DND-41 (cell line): ENCODE results near the gene FMNL3.

Source experiments
- ATAC-seq: fragments of 200-7000 bp; cut with Tn5 transposase; 3 replicates; pipeline ENCODE4 v1.9.1; 2021; ENCODE audit warnings: low read depth; ENCODE audit not compliant: insufficient read depth
- DNase-seq: peaks from one replicate; pipeline ENCODE4 v3.0.0-alpha.2; 2020
- H2AFZ ChIP-seq: 2 replicates; pipeline ENCODE4 v1.6.0; 2012; ENCODE audit warnings: low read depth, low read length
- H3K27ac ChIP-seq: 2 replicates; pipeline ENCODE4 v1.5.1; 2012; ENCODE audit warnings: low read length, inconsistent platforms
- H3K27me3 ChIP-seq: fragments of 200-600 bp; sonication (generic); 2 replicates; pipeline ENCODE4 v1.6.0; 2012; ENCODE audit warnings: low read length, mild to moderate bottlenecking, inconsistent platforms; ENCODE audit not compliant: insufficient read depth, poor library complexity
- H3K36me3 ChIP-seq: 2 replicates; pipeline ENCODE4 v1.5.1; 2012; ENCODE audit warnings: low read length, inconsistent platforms; ENCODE audit not compliant: insufficient read depth
- H3K4me1 ChIP-seq: 2 replicates; pipeline ENCODE4 v1.5.1; 2012; ENCODE audit warnings: mild to moderate bottlenecking, low read length; ENCODE audit not compliant: insufficient read depth
- H3K4me2 ChIP-seq: 2 replicates; pipeline ENCODE4 v1.6.0; 2012; ENCODE audit warnings: mild to moderate bottlenecking, moderate library complexity, low read length, inconsistent platforms; ENCODE audit not compliant: insufficient read depth
- H3K4me3 ChIP-seq, 2 experiments: fragments of 200-600 bp in 1 of 2; shearing (Covaris generic) in 1 of 2; 2 replicates each; pipeline ENCODE4 v1.5.1; 2012 to 2016; ENCODE audit warnings: inconsistent platforms in 2 of 2, low read length in 2 of 2, mild to moderate bottlenecking in 2 of 2, low read depth in 1 of 2, moderate library complexity in 1 of 2
- H3K79me2 ChIP-seq: 2 replicates; pipeline ENCODE4 v1.6.0; 2012; ENCODE audit warnings: low read length, inconsistent platforms; ENCODE audit not compliant: insufficient read depth
- H3K9ac ChIP-seq: 2 replicates; pipeline ENCODE4 v1.6.0; 2012; ENCODE audit warnings: low read depth, mild to moderate bottlenecking, inconsistent platforms, low read length, moderate library complexity
- H3K9me3 ChIP-seq: 2 replicates; pipeline ENCODE4 v1.5.1; 2012; ENCODE audit warnings: low read length, moderate library complexity, mild to moderate bottlenecking, inconsistent platforms; ENCODE audit not compliant: insufficient read depth, severe bottlenecking
- H4K20me1 ChIP-seq: 2 replicates; pipeline ENCODE4 v1.6.0; 2012; ENCODE audit warnings: low read length; ENCODE audit not compliant: insufficient read depth
- CTCF ChIP-seq: IDR thresholded peaks from 2 replicates; pipeline ENCODE4 v1.5.1; 2012; ENCODE audit warnings: borderline replicate concordance, low read length, moderate library complexity, mild to moderate bottlenecking; ENCODE audit not compliant: poor library complexity, severe bottlenecking; ENCODE audit errors: extremely low read depth
- EZH2 ChIP-seq: IDR thresholded peaks from 3 replicates; pipeline ENCODE4 v1.6.1; 2012; ENCODE audit warnings: borderline replicate concordance, low read depth, mild to moderate bottlenecking, moderate library complexity, low read length, inconsistent platforms; ENCODE audit not compliant: severe bottlenecking

FMNL3 gene

GRCh38 chr12:49684310-49684854 is 22.8 kb downstream of the FMNL3 start:
- H3K4me3 ChIP-seq = no peak overlapping the region
- DNase-seq (no peak), ATAC-seq (no peak)
- H3K9me3 ChIP-seq = no peaks in the 10 kb centered on the region
- H3K4me1 ChIP-seq = no peaks in the 10 kb centered on the region
- H3K9ac ChIP-seq = no peak overlapping the region
- H3K4me2 ChIP-seq = no peak overlapping the region
- peaks cover 14% of the 10 kb centered on the region; the same call in 1 of the 2 replicates for H3K79me2 ChIP-seq
- no peak overlapping the region for H3K27ac ChIP-seq
- TF ChIP-seq EZH2 = no peak
- TF ChIP-seq CTCF = no peak
- H3K27me3 ChIP-seq = no peaks in the 10 kb centered on the region
- H4K20me1 ChIP-seq = 0 out of 2 replicates have a peak, but pooled peaks cover 2% of the 10 kb centered on the region
- H2AFZ ChIP-seq = no peak overlapping the region
- H3K36me3 ChIP-seq = no peaks in the 10 kb centered on the region

GRCh38 chr12:49683599-49684309 is 23.5 kb downstream of the FMNL3 start:
- H3K36me3 ChIP-seq = no peaks in the 10 kb centered on the region
- no peak overlapping the region for H3K9ac ChIP-seq
- H4K20me1 ChIP-seq = peaks cover 4% of the 10 kb centered on the region; the same call in 1 of the 2 replicates
- no peak overlapping the region for H3K4me2 ChIP-seq
- no peak overlapping the region for H3K27ac ChIP-seq
- H3K79me2 ChIP-seq = peaks cover 14% of the 10 kb centered on the region; the same call in 1 of the 2 replicates
- no peaks in the 10 kb centered on the region for H3K4me1 ChIP-seq
- no peaks in the 10 kb centered on the region for H3K9me3 ChIP-seq
- ATAC-seq = no peak
- TF ChIP-seq CTCF (no peak), EZH2 (no peak)
- H3K27me3 ChIP-seq = no peaks in the 10 kb centered on the region
- no peak overlapping the region for H2AFZ ChIP-seq
- DNase-seq = no peak
- H3K4me3 ChIP-seq = no peak overlapping the region

- Histone ChIP-seq H3K79me2 (peaks cover 9% of the 10 kb centered on the region; the same call in 1 of the 2 replicates), H3K4me1 (no peaks in the 10 kb centered on the region), H3K27me3 (no peaks in the 10 kb centered on the region), H3K4me3 (no peak overlapping the region), H3K27ac (no peak overlapping the region), H3K4me2 (no peak overlapping the region), H4K20me1 (peaks cover 4% of the 10 kb centered on the region; the same call in 1 of the 2 replicates), H3K9me3 (no peaks in the 10 kb centered on the region), H2AFZ (no peak overlapping the region), H3K9ac (no peak overlapping the region), H3K36me3 (no peaks in the 10 kb centered on the region)
- ATAC-seq (no peak), DNase-seq (no peak)
- TF ChIP-seq CTCF (no peak), EZH2 (no peak)
Observed at GRCh38 chr12:49680075-49680474, 27.1 kb downstream of the FMNL3 start.
